Measurements from ENCODE around the gene CDH18. TPM values are rescaled to one million over a fixed set of nuclear protein-coding genes. Genes with fewer than 3 reads are reported as not detected.

Gene CDH18
- 6.6 TPM for polyA plus RNA-seq (ENCODE audit: insufficient read length)

GRCh38 chr5:19987612-19988361 is at the start of gene CDH18:
CDH18 (minus strand) TSS chr5:19988200; CDS start chr5:19838986, 149,214 bp downstream.
- no peak for DNase-seq (ENCODE audit: low read depth)

GRCh38 chr5:20034717-20035116 is 46.7 kb upstream of the CDH18 start:
- DNase-seq (ENCODE audit: low read depth) = no peak

GRCh38 chr5:20033881-20034280 is 45.9 kb upstream of the CDH18 start:
- DNase-seq (ENCODE audit: low read depth) = no peak

GRCh38 chr5:20032896-20033295 is 44.9 kb upstream of the CDH18 start:
- no peak for DNase-seq (ENCODE audit: low read depth)

- no peak for DNase-seq (ENCODE audit: low read depth)
Observed at GRCh38 chr5:20030125-20030524, 42.1 kb upstream of the CDH18 start.

GRCh38 chr5:20029266-20029665 is 41.3 kb upstream of the CDH18 start:
- no peak for DNase-seq (ENCODE audit: low read depth)

GRCh38 chr5:20028506-20028905 is 40.5 kb upstream of the CDH18 start:
- DNase-seq (ENCODE audit: low read depth) = no peak

- DNase-seq (ENCODE audit: low read depth) = no peak
Observed at GRCh38 chr5:20023686-20024180, 35.7 kb upstream of the CDH18 start.

- no peak for DNase-seq (ENCODE audit: low read depth)
Observed at GRCh38 chr5:20020247-20020646, 32.2 kb upstream of the CDH18 start.

- DNase-seq (ENCODE audit: low read depth) = no peak
Observed at GRCh38 chr5:20017021-20017420, 29.0 kb upstream of the CDH18 start.

GRCh38 chr5:20000416-20000815 is 12.4 kb upstream of the CDH18 start:
- DNase-seq (ENCODE audit: low read depth) = no peak

GRCh38 chr5:19988457-19988856 is 457 bp upstream of the CDH18 start:
- no peak for DNase-seq (ENCODE audit: low read depth)

- no peak for DNase-seq (ENCODE audit: low read depth)
Observed at GRCh38 chr5:19986806-19987205, 1.2 kb downstream of the CDH18 start.

GRCh38 chr5:19986031-19986619 is 1.9 kb downstream of the CDH18 start:
- DNase-seq (ENCODE audit: low read depth) = no peak

GRCh38 chr5:19978476-19978875 is 9.5 kb downstream of the CDH18 start:
- DNase-seq (ENCODE audit: low read depth) = peak; percentile 9

- no peak for DNase-seq (ENCODE audit: low read depth)
Observed at GRCh38 chr5:19977099-19977498, 10.9 kb downstream of the CDH18 start.

- DNase-seq (ENCODE audit: low read depth) = no peak
Observed at GRCh38 chr5:19975795-19976194, 12.2 kb downstream of the CDH18 start.

GRCh38 chr5:19960451-19960850 is 27.5 kb downstream of the CDH18 start:
- DNase-seq (ENCODE audit: low read depth) = no peak

- DNase-seq (ENCODE audit: low read depth) = no peak
Observed at GRCh38 chr5:19959830-19960384, 28.1 kb downstream of the CDH18 start.

- no peak for DNase-seq (ENCODE audit: low read depth)
Observed at GRCh38 chr5:19950897-19951296, 37.1 kb downstream of the CDH18 start.

GRCh38 chr5:19940192-19940591 is 47.8 kb downstream of the CDH18 start:
- no peak for DNase-seq (ENCODE audit: low read depth)

- no peak for DNase-seq (ENCODE audit: low read depth)
Observed at GRCh38 chr5:19930451-19930850, 57.5 kb downstream of the CDH18 start.
